Measurements from ENCODE around the gene IGDCC3.

The IGDCC3 gene

DNA sequence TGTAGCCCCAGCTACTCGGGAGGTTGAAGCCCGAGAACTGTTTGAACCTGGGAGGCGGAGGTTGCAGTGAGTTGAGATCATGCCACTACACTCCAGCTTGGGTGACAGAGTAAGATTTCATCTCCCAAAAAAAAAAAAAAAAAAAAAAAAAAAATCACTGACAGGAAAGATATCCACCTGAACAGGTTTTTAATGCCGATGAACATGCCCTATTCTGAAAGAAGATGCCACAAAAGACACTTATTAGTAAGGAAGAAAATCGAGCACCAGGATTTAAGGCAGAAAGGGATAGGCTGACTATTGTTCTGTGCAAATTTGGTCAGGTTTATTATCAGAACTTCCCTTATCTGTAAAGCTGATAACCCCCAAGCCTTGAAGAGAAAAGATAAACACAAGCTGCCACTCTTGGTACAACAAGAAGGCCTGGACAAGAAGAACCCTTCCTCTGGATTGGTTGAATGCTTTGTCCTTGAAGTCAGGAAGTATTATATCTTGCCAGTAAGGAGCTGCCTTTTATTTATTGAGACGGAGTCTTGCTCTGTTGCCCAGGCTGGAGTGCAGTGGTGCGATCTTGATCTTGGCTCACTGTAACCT is 88.4 kb downstream of the IGDCC3 start:
- no peak for DNase-seq (ENCODE audit: low spot score)

DNA sequence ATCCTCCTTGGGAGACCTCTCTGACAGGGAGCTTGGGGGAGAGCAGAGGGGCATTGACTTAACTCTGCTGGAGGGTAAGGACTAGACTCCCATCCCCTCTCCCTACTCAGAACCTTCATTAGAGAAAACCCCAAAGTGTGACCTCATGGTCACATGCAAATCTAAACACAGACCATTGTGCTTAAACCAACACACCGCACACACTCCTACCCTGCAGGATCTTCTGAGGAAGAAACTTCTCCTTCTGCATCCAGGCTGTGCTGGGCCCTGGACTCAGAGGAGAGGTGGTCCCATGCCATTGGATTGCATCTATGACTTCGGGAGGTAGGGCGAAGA is 90.3 kb downstream of the IGDCC3 start:
- no peak for DNase-seq (ENCODE audit: low spot score)

DNA sequence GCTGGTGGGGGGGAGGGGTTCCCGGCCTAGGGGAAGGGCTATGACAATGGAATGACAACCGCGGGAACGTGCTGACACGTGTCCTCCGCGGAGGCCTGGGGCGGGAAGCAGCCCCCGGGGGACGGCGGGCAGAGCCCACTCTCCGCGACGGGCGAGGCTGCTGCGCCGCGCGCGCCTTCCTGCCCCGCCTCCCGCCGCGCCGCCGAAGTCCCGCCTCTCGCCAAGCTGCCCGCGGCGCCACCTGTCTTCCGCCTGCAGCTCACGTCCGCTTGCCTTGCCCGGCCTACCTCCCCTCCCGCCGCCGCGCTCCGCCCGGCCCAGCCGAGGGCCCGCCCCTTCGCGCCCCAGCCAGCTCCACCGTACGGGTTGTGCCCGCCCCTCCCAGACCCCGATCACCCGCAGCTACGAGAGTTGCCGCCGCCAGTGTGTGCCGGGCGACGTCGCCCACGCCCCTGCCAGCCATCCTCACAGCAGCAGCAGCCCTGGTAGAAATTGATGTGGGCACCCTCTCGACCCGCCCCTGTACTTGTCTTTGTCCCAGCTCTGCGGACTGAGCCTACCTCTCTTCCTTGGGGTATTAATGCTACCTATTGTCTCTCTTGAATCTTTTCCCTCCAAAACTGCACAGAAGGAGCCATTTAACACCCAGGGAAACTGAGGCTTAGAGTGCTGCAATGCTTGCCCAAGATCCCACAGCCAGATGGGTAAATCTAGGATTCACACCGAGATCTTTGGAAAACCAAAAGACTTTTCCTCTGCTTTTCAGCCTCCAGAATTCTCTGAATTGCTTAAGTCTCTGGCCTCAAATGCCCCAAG is 90.9 kb downstream of the IGDCC3 start, which contains the start of gene PARP16:
TSS of gene PARP16 (minus strand) at position 180 of the 816 bp plus-strand sequence. CDS start 457 bp downstream, outside the sequence.
- peak; percentile 73 for DNase-seq (ENCODE audit: low spot score)

DNA sequence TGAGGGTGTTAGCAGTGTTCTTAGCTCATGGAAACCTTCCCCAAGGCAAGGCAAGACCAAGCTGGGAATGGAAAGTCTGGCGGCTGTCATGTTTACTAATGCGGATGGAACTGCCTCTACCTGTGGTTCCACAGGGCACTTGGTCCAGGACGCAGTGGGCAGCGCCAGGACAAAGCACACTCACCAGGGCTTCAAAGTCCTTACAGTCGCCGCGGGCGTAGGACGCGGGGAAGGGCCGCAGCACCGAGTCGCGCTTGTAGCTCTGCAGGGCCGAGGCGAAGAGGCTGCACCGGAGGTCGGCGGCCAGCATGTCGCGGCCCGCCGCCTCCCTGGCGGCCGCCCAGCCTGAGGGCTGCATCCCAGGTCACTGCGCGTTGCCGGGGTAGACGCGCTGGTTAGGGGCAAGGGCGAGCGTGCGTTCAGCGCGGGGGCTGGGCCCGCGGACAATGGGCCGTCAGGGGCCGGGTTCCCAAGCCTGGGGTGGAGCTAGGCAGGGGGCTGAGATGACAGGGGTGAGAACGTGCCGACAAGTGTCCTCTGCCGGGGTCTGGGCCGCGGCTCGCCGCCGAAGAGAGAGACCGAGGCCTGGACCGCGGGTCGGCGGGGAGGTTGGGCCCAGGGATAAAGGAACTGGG is 91.6 kb downstream of the IGDCC3 start:
- no peak for DNase-seq (ENCODE audit: low spot score)

DNA sequence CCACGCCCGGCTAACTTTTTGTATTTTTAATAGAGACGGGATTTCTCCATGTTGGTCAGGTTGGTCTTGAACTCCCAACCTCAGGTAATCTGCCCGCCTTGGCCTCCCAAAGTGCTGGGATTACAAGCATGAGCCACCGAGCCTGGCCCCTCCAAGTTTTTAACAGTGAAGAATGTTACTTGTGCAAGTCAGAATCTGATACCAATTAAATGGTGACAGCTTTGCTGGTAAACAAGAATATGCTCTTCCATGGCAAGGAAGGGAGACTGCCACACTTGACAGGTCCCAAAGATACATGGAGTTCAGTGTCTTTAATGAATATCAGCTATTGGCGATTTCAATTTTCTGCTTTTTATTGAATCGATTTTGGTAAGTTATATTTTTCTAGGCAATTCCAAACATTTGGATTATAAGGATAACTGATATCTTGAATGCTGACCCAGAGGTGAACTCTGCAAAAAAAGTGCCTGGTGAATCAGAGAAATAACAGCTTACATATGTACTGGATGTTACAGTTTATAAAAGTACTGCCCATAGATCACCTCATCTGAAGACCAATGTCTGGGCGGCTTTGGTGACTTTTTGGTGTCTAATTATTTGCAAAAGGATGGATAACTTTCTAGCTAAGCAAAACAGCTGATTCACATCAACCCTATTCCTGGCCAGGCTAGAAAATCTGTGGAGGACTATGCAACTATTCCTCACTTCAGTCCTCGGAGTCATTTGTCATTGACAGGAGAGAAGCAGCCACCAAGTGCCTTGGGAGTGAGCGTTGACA is 92.3 kb downstream of the IGDCC3 start:
- DNase-seq (ENCODE audit: low spot score), result no peak

DNA sequence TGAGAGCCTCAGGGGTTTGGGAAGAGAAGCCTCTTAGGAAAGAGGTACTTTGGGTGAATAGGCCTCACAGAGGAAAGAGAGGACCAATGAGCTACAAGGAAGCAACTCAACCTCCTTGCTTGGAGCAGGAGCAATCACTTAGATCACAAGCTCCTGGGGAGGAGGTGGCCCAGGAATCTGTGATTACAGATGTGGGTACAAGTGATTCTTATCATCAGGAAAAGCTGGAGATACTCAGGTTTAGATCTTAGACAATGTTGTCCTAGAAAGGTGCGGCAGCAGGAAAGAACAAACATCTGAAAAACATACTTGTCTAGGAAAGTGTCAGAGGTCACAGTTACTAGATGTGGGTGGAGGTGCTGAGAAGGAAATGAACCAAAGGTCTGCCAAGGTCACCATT is 99.3 kb downstream of the IGDCC3 start:
- no peak for DNase-seq (ENCODE audit: low spot score)

Measured in AG08395 (cell line).